Astrocyte of the cerebellum (primary cell): Measurements from ENCODE around the gene PGLYRP4.

Experiments used
- DNase-seq: peaks from one replicate; pipeline ENCODE4 v3.0.0-alpha.2; 2011; ENCODE audit warnings: low read depth
- H3K4me3 ChIP-seq: 2 replicates; pipeline ENCODE4 v1.5.1; 2011; ENCODE audit warnings: mild to moderate bottlenecking, low read depth, low read length, moderate library complexity
- CTCF ChIP-seq: IDR thresholded peaks from 2 replicates; pipeline ENCODE4 v1.5.1; 2012; ENCODE audit warnings: low read length, low read depth, moderate library complexity, mild to moderate bottlenecking; ENCODE audit errors: missing control alignments
- in situ Hi-C: cut with HindIII; loops from 2 replicates; pipeline ENCODE4 v1.10.0; 2017; ENCODE audit warnings: low sequenced_read_pairs

The PGLYRP4 gene

GRCh38 chr1:153394391-153394790 is 45.8 kb upstream of the PGLYRP4 start:
- no peak for TF ChIP-seq CTCF
- H3K4me3 ChIP-seq: no peak overlapping the region
- in situ Hi-C loops: no loop called here
- no peak for DNase-seq

- no peak overlapping the region for H3K4me3 ChIP-seq
- in situ Hi-C loops: no loop called here
- DNase-seq: no peak
- no peak for TF ChIP-seq CTCF
Observed at GRCh38 chr1:153393926-153394325, 45.3 kb upstream of the PGLYRP4 start.

- no peak for TF ChIP-seq CTCF
- DNase-seq: no peak
- in situ Hi-C loops: no loop called here
- H3K4me3 ChIP-seq: no peak overlapping the region
Observed at GRCh38 chr1:153392822-153393221, 44.2 kb upstream of the PGLYRP4 start.

- TF ChIP-seq CTCF: no peak
- in situ Hi-C loops: no loop called here
- H3K4me3 ChIP-seq: no peak overlapping the region
Observed at GRCh38 chr1:153392258-153392657, 43.6 kb upstream of the PGLYRP4 start.

DNA sequence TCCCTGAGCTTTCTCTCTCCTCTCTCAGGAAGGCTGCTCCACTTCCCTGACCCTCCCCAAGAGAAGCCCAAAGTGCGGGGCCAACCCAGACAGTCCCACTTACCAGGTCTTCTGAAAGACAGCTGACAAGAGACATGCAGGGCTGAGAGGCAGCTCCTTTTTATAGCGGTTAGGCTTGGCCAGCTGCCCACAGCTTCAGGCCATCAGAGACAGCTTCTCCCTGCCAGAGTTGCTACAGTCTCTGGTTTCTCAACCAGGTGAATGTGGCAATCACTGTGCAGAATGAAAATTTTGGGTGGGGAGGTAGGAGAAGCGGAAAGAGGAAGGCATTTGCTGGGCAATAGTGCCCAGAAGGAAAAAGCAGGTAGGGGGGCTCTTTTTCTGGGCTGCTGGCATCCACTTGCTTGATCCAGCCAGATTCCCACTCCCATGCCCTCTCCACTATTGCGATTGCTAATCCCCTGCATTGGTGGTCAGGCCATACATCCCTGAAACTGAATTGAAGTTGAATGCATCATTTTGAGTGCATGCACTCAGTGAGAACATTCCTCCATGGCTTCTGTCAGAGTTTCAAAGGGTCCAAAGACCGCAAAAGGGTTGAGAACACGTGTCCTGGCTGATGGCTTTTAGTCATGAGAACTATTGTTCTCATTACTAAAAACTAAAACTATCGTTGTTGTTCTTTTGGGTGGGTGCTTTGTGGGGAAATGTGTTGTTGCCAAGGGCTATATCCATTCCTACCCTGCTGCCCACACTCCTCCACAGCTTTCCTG is 42.5 kb upstream of the PGLYRP4 start, which contains the start of gene S100A8:
S100A8 (minus strand) TSS at position 136 of the 773 bp plus-strand sequence. CDS start 538 bp downstream, outside the sequence.
- DNase-seq: no peak
- in situ Hi-C loops: no loop called here
- no peak for TF ChIP-seq CTCF
- H3K4me3 ChIP-seq: no peak within 1 kb of the TSS

More at GRCh38 chr1:153392258-153392657, 43.6 kb upstream of the PGLYRP4 start:
- no peak for DNase-seq

DNA sequence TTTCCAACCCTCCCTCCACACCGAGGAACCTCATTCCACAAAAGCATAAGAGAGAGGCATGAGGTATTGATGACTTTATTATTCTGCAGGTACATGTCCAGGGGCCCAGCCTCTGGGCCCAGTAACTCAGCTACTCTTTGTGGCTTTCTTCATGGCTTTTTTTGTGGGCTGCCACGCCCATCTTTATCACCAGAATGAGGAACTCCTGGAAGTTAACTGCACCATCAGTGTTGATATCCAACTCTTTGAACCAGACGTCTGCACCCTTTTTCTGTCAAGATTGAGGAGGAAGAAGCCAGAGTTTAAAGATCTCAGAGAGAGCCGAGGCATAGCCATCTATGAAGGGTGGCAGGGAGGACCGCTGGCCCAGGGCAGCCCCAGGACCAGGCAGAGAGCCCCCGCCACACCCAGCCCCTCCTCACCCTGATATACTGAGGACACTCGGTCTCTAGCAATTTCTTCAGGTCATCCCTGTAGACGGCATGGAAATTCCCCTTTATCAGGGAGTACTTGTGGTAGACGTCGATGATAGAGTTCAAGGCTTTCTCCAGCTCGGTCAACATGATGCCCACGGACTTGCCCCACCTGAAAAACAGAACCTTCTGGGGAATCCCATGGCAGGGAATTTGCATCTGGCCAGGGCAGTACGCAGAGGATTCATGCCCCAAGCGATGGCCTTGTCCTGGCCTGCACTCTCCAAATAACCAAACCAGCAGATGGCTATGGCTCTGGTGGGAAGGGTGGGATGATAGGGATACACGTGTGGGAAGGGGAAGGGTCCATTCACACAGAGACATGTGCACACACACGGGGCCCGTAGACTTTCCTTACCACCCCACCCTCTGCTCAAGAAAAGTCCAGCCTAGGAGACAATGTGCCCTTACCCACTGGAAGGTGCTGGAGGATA is 41.6 kb upstream of the PGLYRP4 start:
- no peak overlapping the region for H3K4me3 ChIP-seq
- no peak for DNase-seq
- in situ Hi-C loops: no loop called here
- no peak for TF ChIP-seq CTCF
